ENCODE measurements around the gene CDH23.

- TF ChIP-seq CTCF (IDR thresholded peaks at IDR 0.05; ENCODE audit: poor library complexity, severe bottlenecking) (no peak), EZH2 (IDR thresholded peaks at IDR 0.05; ENCODE audit: borderline replicate concordance, insufficient read depth, low read length, poor library complexity, severe bottlenecking) (no peak), POLR2AphosphoS5 (IDR thresholded peaks at IDR 0.05) (no peak), MXI1 (conservative IDR thresholded peaks at IDR 0.05; ENCODE audit: poor library complexity, severe bottlenecking) (no peak)
These were observed 26.5 kb downstream of the CDH23 start for GRCh38 chr10:71423250-71423649.

Measured in neural cell (in vitro differentiated cells).